Activated CD4-positive, alpha-beta T cell treated with anti-CD3 and anti-CD28 coated beads, Interleukin-2, Interleukin-4, amounts not matched to agents 100 ng/mL and 50 ng/mL, durations not matched to agents 16 hours and 8 hours (primary cell): Measurements from ENCODE around the gene MAP4K2.
A peak's percentile ranks its signal among the peaks of the same experiment; 100 is the strongest.
"Not testable (repeated sequence)": the region's sequence is repeated elsewhere in the genome, so short reads cannot be mapped to it uniquely, and the experiment has no call there.

Source experiments
- DNase-seq: peaks from one replicate; pipeline ENCODE4 v3.0.0-alpha.2; 2020; ENCODE audit warnings: low spot score

Gene MAP4K2

GRCh38 chr11:64803158-64803845 lies at the start of gene MAP4K2:
MAP4K2 (minus strand) TSS chr11:64803214; CDS start chr11:64803149, 65 bp downstream.
- peak; percentile 80 for DNase-seq

- DNase-seq, result no peak
Observed at GRCh38 chr11:64851831-64852351, 48.9 kb upstream of the MAP4K2 start.

- DNase-seq, result no peak
Observed at GRCh38 chr11:64850979-64851567, 48.1 kb upstream of the MAP4K2 start.

GRCh38 chr11:64849598-64850356 lies 46.8 kb upstream of the MAP4K2 start:
- no peak for DNase-seq

- DNase-seq, result no peak
Observed at GRCh38 chr11:64848826-64849597, 46.0 kb upstream of the MAP4K2 start.

GRCh38 chr11:64848214-64848825 lies 45.3 kb upstream of the MAP4K2 start:
- DNase-seq, result no peak

GRCh38 chr11:64846998-64847666 lies 44.1 kb upstream of the MAP4K2 start:
- DNase-seq, result peak; percentile 93

- DNase-seq, result not testable (repeated sequence)
Observed at GRCh38 chr11:64845776-64846129, 42.7 kb upstream of the MAP4K2 start.

GRCh38 chr11:64845129-64845775 lies 42.2 kb upstream of the MAP4K2 start:
- no peak for DNase-seq

- peak; percentile 58 for DNase-seq
Observed at GRCh38 chr11:64844330-64845128, 41.5 kb upstream of the MAP4K2 start, which contains the start of gene CDC42BPG. CDC42BPG (minus strand) TSS chr11:64844653; CDS start chr11:64844569, 84 bp downstream.

- no peak for DNase-seq
Observed at GRCh38 chr11:64843686-64844329, 40.8 kb upstream of the MAP4K2 start.

- DNase-seq, result no peak
Observed at GRCh38 chr11:64842851-64843685, 40.1 kb upstream of the MAP4K2 start.

- no peak for DNase-seq
Observed at GRCh38 chr11:64842366-64842759, 39.3 kb upstream of the MAP4K2 start.

GRCh38 chr11:64841592-64842365 lies 38.8 kb upstream of the MAP4K2 start:
- no peak for DNase-seq

- DNase-seq, result no peak
Observed at GRCh38 chr11:64839887-64840782, 37.1 kb upstream of the MAP4K2 start.

GRCh38 chr11:64839335-64839734 lies 36.3 kb upstream of the MAP4K2 start:
- DNase-seq, result no peak
